KG1 (cell line): Measurements from ENCODE around the gene DUX4.
"Not testable (repeated sequence)": the region's sequence is repeated elsewhere in the genome, so short reads cannot be mapped to it uniquely, and the experiment has no call there.

Experiments
- DNase-seq: peaks from one replicate; lab custom pipeline; 2025; lab: John Stamatoyannopoulos, UW

DUX4 gene

GRCh38 chr4:190173428-190173827, at the start of gene DUX4:
DUX4 (plus strand) TSS chr4:190173774; CDS start chr4:190173774, 0 bp downstream.
- not testable (repeated sequence) for DNase-seq

GRCh38 chr4:190175436-190175835, 1.9 kb downstream of the DUX4 start:
- DNase-seq, result not testable (repeated sequence)

- not testable (repeated sequence) for DNase-seq
These were observed 4.4 kb downstream of the DUX4 start for GRCh38 chr4:190177727-190178605.

DNA sequence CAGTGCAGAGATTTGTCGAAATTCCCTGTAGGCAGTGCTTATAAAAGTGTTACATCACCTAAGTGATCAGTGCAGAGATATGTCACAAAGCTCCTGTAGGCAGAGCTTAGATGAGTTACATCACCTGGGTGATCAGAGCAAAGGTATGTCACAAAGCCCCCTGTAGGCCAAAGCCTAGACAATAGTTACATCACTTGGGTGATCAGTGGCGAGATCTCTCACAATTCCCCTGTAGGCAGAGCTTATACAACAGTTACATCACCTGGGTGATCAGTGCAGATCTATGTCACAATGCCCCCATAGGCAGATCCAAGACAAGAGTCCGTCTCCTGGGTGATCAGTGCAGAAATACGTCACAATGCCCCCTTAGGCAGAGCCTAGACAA, 5.0 kb downstream of the DUX4 start:
- not testable (repeated sequence) for DNase-seq

GRCh38 chr4:190179030-190179739, 5.6 kb downstream of the DUX4 start:
- not testable (repeated sequence) for DNase-seq

DNA sequence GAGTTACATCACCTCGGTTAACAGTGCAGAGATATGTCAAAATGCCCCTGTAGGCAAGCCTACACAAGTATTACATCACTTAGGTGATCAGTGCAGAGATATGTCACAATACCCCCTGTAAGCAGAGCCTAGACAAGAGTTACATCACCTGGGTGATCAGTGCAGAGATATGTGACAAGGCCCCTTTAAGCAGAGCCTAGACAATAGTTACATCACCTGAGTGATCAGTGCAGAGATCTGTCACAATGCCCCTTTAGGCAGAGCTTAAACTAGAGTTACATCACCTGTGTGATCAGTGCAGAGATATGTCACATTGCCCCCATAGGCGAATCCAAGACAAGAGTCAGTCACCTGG, 6.1 kb downstream of the DUX4 start:
- not testable (repeated sequence) for DNase-seq

- DNase-seq, result not testable (repeated sequence)
These were observed 7.4 kb downstream of the DUX4 start for GRCh38 chr4:190180947-190181346.

DNA sequence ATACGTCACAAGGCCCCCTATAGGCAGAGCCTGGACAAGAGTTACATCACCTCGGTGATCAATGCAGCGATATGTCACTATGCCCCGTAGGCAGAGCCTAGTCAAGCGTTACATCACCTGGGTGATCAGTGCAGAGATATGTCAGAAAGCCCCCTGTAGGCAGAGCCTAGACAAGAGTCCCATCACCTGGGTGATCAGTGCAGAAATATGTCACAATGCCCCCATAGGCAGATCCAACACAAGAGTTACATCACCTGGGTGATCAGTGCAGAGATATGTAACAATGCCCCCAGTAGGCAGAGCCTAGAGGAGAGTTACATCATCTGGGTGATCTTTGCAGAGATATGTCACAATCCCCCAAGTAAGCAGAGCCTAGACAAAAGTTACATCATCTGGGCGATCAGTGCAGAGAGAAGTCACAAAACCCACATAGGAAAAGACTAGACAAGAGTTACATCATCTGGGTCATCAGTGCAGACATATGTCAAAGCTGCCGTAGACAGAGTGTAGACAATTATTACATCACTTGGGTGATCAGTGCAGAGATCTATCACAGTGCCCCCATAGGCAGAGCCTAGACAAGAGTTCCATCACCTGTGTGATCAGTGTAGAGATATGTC, 8.0 kb downstream of the DUX4 start:
- not testable (repeated sequence) for DNase-seq

DNA sequence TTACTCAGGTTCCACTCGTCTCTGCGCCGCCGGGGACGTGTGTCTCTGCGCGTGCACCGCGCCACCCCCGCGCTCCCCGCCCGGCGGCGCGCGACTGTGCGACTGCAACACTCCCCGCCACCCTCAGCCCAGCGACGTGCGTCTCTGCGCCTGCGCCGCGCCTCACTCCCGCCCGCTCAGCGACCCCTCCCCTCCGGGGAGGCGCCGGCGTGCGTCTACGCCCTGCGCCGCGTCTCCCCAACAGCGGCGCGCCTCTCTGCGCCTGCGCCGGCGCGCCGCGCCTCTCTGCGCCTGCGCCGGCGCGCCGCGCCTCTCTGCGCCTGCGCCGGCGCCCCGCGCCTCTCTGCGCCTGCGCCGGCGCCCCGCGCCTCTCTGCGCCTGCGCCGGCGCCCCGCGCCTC, 29.9 kb downstream of the DUX4 start:
- DNase-seq, result not testable (repeated sequence)
